Pericardium fibroblast (primary cell): Measurements from ENCODE around the gene MSH5. TPM values are rescaled to one million over a fixed set of nuclear protein-coding genes. Genes with fewer than 3 reads are reported as not detected.

Source experiments
- total RNA-seq: library from RNA; depleted of rRNA; stranded (reverse); fragments of >200 nt; gene quantifications from 2 replicates; pipeline ENCODE4 v1.2.3, GENCODE V29; 2015

The MSH5 gene
- total RNA-seq, 1 donor from 2014 or later, result 4.7 TPM

Other genes with a start within 250 kb of the MSH5 start
- gene MICB, start 241.9 kb upstream of the MSH5 start, total RNA-seq, result 3.9 and 12.6 TPM in 2 replicates
- not detected in 2 replicates for gene MCCD1, start 211.0 kb upstream of the MSH5 start, total RNA-seq
- gene DDX39B, start 198.0 kb upstream of the MSH5 start, total RNA-seq, result 197 and 272 TPM in 2 replicates
- 2.7 and 7.2 TPM in 2 replicates for gene ATP6V1G2, start 193.4 kb upstream of the MSH5 start, total RNA-seq
- gene NFKBIL1, start 192.4 kb upstream of the MSH5 start, total RNA-seq, result 16.6 and 19.9 TPM in 2 replicates
- not detected in 2 replicates for gene LTA, start 167.7 kb upstream of the MSH5 start, total RNA-seq
- not detected in 2 replicates for gene TNF, start 164.4 kb upstream of the MSH5 start, total RNA-seq
- gene LTB, start 157.6 kb upstream of the MSH5 start, total RNA-seq, result 0.17 TPM in 1 of 2 replicates, not detected in the other
- not detected in 2 replicates for gene LST1, start 153.7 kb upstream of the MSH5 start, total RNA-seq
- gene NCR3, start 147.0 kb upstream of the MSH5 start, total RNA-seq, result not detected in 2 replicates
- gene AIF1, start 124.8 kb upstream of the MSH5 start, total RNA-seq, result 1.4 TPM in 1 of 2 replicates, not detected in the other
- 71.2 and 71.5 TPM in 2 replicates for gene PRRC2A, start 119.3 kb upstream of the MSH5 start, total RNA-seq
- gene BAG6, start 87.3 kb upstream of the MSH5 start, total RNA-seq, result 164 and 183 TPM in 2 replicates
- 0.51 and 3.2 TPM in 2 replicates for gene APOM, start 84.1 kb upstream of the MSH5 start, total RNA-seq
- gene C6orf47, start 79.2 kb upstream of the MSH5 start, total RNA-seq, result 14.3 and 14.8 TPM in 2 replicates
- 13.4 and 15.3 TPM in 2 replicates for gene GPANK1, start 75.0 kb upstream of the MSH5 start, total RNA-seq
- gene CSNK2B, start 73.9 kb upstream of the MSH5 start, total RNA-seq, result 205 and 210 TPM in 2 replicates
- 1.0 and 1.2 TPM in 2 replicates for gene LY6G5B, start 70.0 kb upstream of the MSH5 start, total RNA-seq
- gene LY6G5C, start 58.9 kb upstream of the MSH5 start, total RNA-seq, result 0.43 TPM in 1 of 2 replicates, not detected in the other
- 25.7 and 29.2 TPM in 2 replicates for gene ABHD16A, start 36.7 kb upstream of the MSH5 start, total RNA-seq
- not detected in 2 replicates for gene LY6G6F, start 33.1 kb upstream of the MSH5 start, total RNA-seq
- not detected in 2 replicates for gene LY6G6D, start 24.7 kb upstream of the MSH5 start, total RNA-seq
- gene LY6G6C, start 18.3 kb upstream of the MSH5 start, total RNA-seq, result not detected in 2 replicates
- not detected in 2 replicates for gene MPIG6B, start 16.6 kb upstream of the MSH5 start, total RNA-seq
- gene DDAH2, start 10.7 kb upstream of the MSH5 start, total RNA-seq, result 70.2 and 88.5 TPM in 2 replicates
- 266 and 364 TPM in 2 replicates for gene CLIC1, start 3.5 kb upstream of the MSH5 start, total RNA-seq
- 1.2 and 2.8 TPM in 2 replicates for gene SAPCD1, start 22.7 kb downstream of the MSH5 start, total RNA-seq
- not detected in 2 replicates for gene VWA7, start 37.3 kb downstream of the MSH5 start, total RNA-seq
- gene VARS1, start 55.7 kb downstream of the MSH5 start, total RNA-seq, result 44.9 and 47.3 TPM in 2 replicates
- gene LSM2, start 67.0 kb downstream of the MSH5 start, total RNA-seq, result 40.0 and 71.4 TPM in 2 replicates
- 0.12 and 0.34 TPM in 2 replicates for gene HSPA1L, start 75.3 kb downstream of the MSH5 start, total RNA-seq
- gene HSPA1A, start 75.5 kb downstream of the MSH5 start, total RNA-seq, result 62.6 and 74.3 TPM in 2 replicates
- gene HSPA1B, start 87.7 kb downstream of the MSH5 start, total RNA-seq, result 94.5 and 110 TPM in 2 replicates
- 55.6 and 65.6 TPM in 2 replicates for gene NEU1, start 122.8 kb downstream of the MSH5 start, total RNA-seq
- gene SLC44A4, start 139.0 kb downstream of the MSH5 start, total RNA-seq, result 0.51 TPM in 1 of 2 replicates, not detected in the other
- 32.1 and 55.8 TPM in 2 replicates for gene EHMT2, start 157.7 kb downstream of the MSH5 start, total RNA-seq
- gene ZBTB12, start 162.1 kb downstream of the MSH5 start, total RNA-seq, result 2.6 and 4.9 TPM in 2 replicates
- gene C2, start 187.7 kb downstream of the MSH5 start, total RNA-seq, result 1.2 and 9.6 TPM in 2 replicates
- gene CFB, start 206.1 kb downstream of the MSH5 start, total RNA-seq, result 11.4 and 11.6 TPM in 2 replicates
- 73.6 and 83.6 TPM in 2 replicates for gene NELFE, start 219.0 kb downstream of the MSH5 start, total RNA-seq
- 34.1 and 37.6 TPM in 2 replicates for gene SKIC2, start 219.2 kb downstream of the MSH5 start, total RNA-seq
- gene DXO, start 232.1 kb downstream of the MSH5 start, total RNA-seq, result 13.5 and 15.4 TPM in 2 replicates
- 6.9 and 30.7 TPM in 2 replicates for gene C4A, start 242.1 kb downstream of the MSH5 start, total RNA-seq